Muscle layer of colon (tissue), 2 donors: ENCODE data around the gene HSPB6.
A peak's percentile ranks its signal among the peaks of the same experiment; 100 is the strongest.

Source experiments
- H3K27ac ChIP-seq: one replicate; pipeline ENCODE4 v1.7.0; 2013; ENCODE audit warnings: low read depth, mild to moderate bottlenecking, low read length, moderate library complexity
- H3K27me3 ChIP-seq, 2 donors: one replicate each; pipeline ENCODE4 v1.7.0; 2013; ENCODE audit warnings: low read length in 2 of 2, mild to moderate bottlenecking in 2 of 2; ENCODE audit not compliant: insufficient read depth in 2 of 2, control insufficient read depth in 1 of 2
- H3K36me3 ChIP-seq: one replicate; pipeline ENCODE4 v1.7.0; 2013; ENCODE audit warnings: mild to moderate bottlenecking, low read length; ENCODE audit not compliant: insufficient read depth
- H3K4me1 ChIP-seq: one replicate; pipeline ENCODE4 v1.7.0; 2013; ENCODE audit warnings: mild to moderate bottlenecking, low read length; ENCODE audit not compliant: insufficient read depth
- H3K4me3 ChIP-seq, 2 donors: one replicate each; pipeline ENCODE4 v1.7.0; 2013; ENCODE audit warnings: low read length in 2 of 2, low read depth in 1 of 2, mild to moderate bottlenecking in 1 of 2, moderate library complexity in 1 of 2
- H3K9ac ChIP-seq: one replicate; pipeline ENCODE4 v1.7.0; 2013; ENCODE audit warnings: low read length
- H3K9me3 ChIP-seq: one replicate; pipeline ENCODE4 v1.7.0; 2013; ENCODE audit warnings: mild to moderate bottlenecking, low read length
- donor health status: abdominal sarcoma.
- donor health status: Adenocarcinoma of cecum.

HSPB6 gene

GRCh38 chr19:35783469-35784434, 26.9 kb upstream of the HSPB6 start:
- no peaks in the 10 kb centered on the region for H3K4me1 ChIP-seq
- H3K9me3 ChIP-seq: no peaks in the 10 kb centered on the region
- no peak overlapping the region for H3K27ac ChIP-seq
- H3K36me3 ChIP-seq: no peaks in the 10 kb centered on the region
- H3K27me3 ChIP-seq: no peaks in the 10 kb centered on the region
- H3K9ac ChIP-seq: no peak overlapping the region
- H3K4me3 ChIP-seq: no peak overlapping the region

GRCh38 chr19:35782589-35782988, 25.8 kb upstream of the HSPB6 start:
- no peak overlapping the region for H3K4me3 ChIP-seq
- H3K9ac ChIP-seq: no peak overlapping the region
- H3K27ac ChIP-seq: no peak overlapping the region
- H3K36me3 ChIP-seq: no peaks in the 10 kb centered on the region
- no peaks in the 10 kb centered on the region for H3K9me3 ChIP-seq
- no peaks in the 10 kb centered on the region for H3K27me3 ChIP-seq
- no peaks in the 10 kb centered on the region for H3K4me1 ChIP-seq

GRCh38 chr19:35781650-35782049, 24.8 kb upstream of the HSPB6 start:
- no peak overlapping the region for H3K4me3 ChIP-seq
- no peaks in the 10 kb centered on the region for H3K36me3 ChIP-seq
- no peaks in the 10 kb centered on the region for H3K27me3 ChIP-seq
- no peak overlapping the region for H3K9ac ChIP-seq
- no peak overlapping the region for H3K27ac ChIP-seq
- peaks cover under 1% of the 10 kb centered on the region for H3K4me1 ChIP-seq
- no peaks in the 10 kb centered on the region for H3K9me3 ChIP-seq

- H3K9ac ChIP-seq: no peak overlapping the region
- no peaks in the 10 kb centered on the region for H3K36me3 ChIP-seq
- H3K27me3 ChIP-seq: no peaks in the 10 kb centered on the region
- no peak overlapping the region for H3K27ac ChIP-seq
- H3K4me1 ChIP-seq: peaks cover 8% of the 10 kb centered on the region
- H3K9me3 ChIP-seq: no peaks in the 10 kb centered on the region
- H3K4me3 ChIP-seq: no peak overlapping the region
Measured at GRCh38 chr19:35780717-35781116, 23.9 kb upstream of the HSPB6 start.

GRCh38 chr19:35780058-35780457, 23.2 kb upstream of the HSPB6 start:
- peaks cover 9% of the 10 kb centered on the region for H3K4me1 ChIP-seq
- H3K27me3 ChIP-seq: no peaks in the 10 kb centered on the region
- no peaks in the 10 kb centered on the region for H3K36me3 ChIP-seq
- no peak overlapping the region for H3K4me3 ChIP-seq
- H3K27ac ChIP-seq: no peak overlapping the region
- H3K9ac ChIP-seq: no peak overlapping the region
- no peaks in the 10 kb centered on the region for H3K9me3 ChIP-seq

GRCh38 chr19:35779033-35779432, 22.2 kb upstream of the HSPB6 start:
- Histone ChIP-seq H3K9me3 (no peaks in the 10 kb centered on the region), H3K4me3 (no peak overlapping the region), H3K9ac (no peak overlapping the region), H3K4me1 (peaks cover 18% of the 10 kb centered on the region), H3K27ac (no peak overlapping the region), H3K36me3 (no peaks in the 10 kb centered on the region), H3K27me3 (no peaks in the 10 kb centered on the region)

GRCh38 chr19:35777961-35778360, 21.1 kb upstream of the HSPB6 start:
- Histone ChIP-seq H3K27ac (no peak overlapping the region), H3K4me3 (no peak overlapping the region), H3K4me1 (peaks cover 18% of the 10 kb centered on the region), H3K9me3 (no peaks in the 10 kb centered on the region), H3K9ac (no peak overlapping the region), H3K27me3 (no peaks in the 10 kb centered on the region), H3K36me3 (no peaks in the 10 kb centered on the region)

GRCh38 chr19:35777086-35777841, 20.4 kb upstream of the HSPB6 start:
- H3K36me3 ChIP-seq: no peaks in the 10 kb centered on the region
- H3K4me3 ChIP-seq: no peak overlapping the region
- no peaks in the 10 kb centered on the region for H3K27me3 ChIP-seq
- H3K4me1 ChIP-seq: peaks cover 18% of the 10 kb centered on the region
- H3K9ac ChIP-seq: no peak overlapping the region
- no peaks in the 10 kb centered on the region for H3K9me3 ChIP-seq
- no peak overlapping the region for H3K27ac ChIP-seq

GRCh38 chr19:35776102-35776788, 19.4 kb upstream of the HSPB6 start:
- Histone ChIP-seq H3K9ac (no peak overlapping the region), H3K9me3 (no peaks in the 10 kb centered on the region), H3K36me3 (no peaks in the 10 kb centered on the region), H3K27ac (no peak overlapping the region), H3K4me1 (peaks cover 18% of the 10 kb centered on the region), H3K27me3 (no peaks in the 10 kb centered on the region), H3K4me3 (peak overlapping the region; percentile 61 to 70)

- Histone ChIP-seq H3K27me3 (no peaks in the 10 kb centered on the region), H3K9ac (no peak within 1 kb of the TSS), H3K36me3 (no peaks in the 10 kb centered on the region), H3K4me3 (peak within 1 kb of the TSS; percentile 61 to 70), H3K27ac (peak within 1 kb of the TSS; percentile 42), H3K4me1 (peaks cover 18% of the 10 kb centered on the region), H3K9me3 (no peaks in the 10 kb centered on the region)
Measured at GRCh38 chr19:35775298-35776101, 18.7 kb upstream of the HSPB6 start, which contains the start of gene ARHGAP33. TSS of gene ARHGAP33 (plus strand) at chr19:35775564. CDS start at chr19:35775659, 95 bp downstream.

- Histone ChIP-seq H3K4me1 (peaks cover 18% of the 10 kb centered on the region), H3K27ac (no peak overlapping the region), H3K36me3 (no peaks in the 10 kb centered on the region), H3K9me3 (no peaks in the 10 kb centered on the region), H3K9ac (no peak overlapping the region), H3K27me3 (no peaks in the 10 kb centered on the region), H3K4me3 (peak overlapping the region; percentile 30 to 61)
Measured at GRCh38 chr19:35775046-35775297, 18.1 kb upstream of the HSPB6 start.
